Breast epithelium (tissue), 3 donors: Measurements from ENCODE around the gene ZNF606.

ENCODE experiments used
- CTCF ChIP-seq, 3 donors: fragments of 450-650 bp; IDR thresholded peaks; one replicate each; pipeline ENCODE4 v1.5.1; 2016 to 2017; ENCODE audit warnings: antibody characterized with exemption in 3 of 3, mild to moderate bottlenecking in 3 of 3, moderate library complexity in 3 of 3
- POLR2A ChIP-seq: fragments of 450-650 bp; IDR thresholded peaks from one replicate; pipeline ENCODE4 v1.6.1; 2016; ENCODE audit warnings: antibody characterized with exemption, mild to moderate bottlenecking, moderate library complexity
- POLR2AphosphoS5 ChIP-seq, 3 donors: sonication (generic); formaldehyde crosslinking; IDR thresholded peaks; one replicate each; pipeline ENCODE4 v1.6.1; 2017; ENCODE audit warnings: antibody characterized with exemption in 3 of 3

DNA sequence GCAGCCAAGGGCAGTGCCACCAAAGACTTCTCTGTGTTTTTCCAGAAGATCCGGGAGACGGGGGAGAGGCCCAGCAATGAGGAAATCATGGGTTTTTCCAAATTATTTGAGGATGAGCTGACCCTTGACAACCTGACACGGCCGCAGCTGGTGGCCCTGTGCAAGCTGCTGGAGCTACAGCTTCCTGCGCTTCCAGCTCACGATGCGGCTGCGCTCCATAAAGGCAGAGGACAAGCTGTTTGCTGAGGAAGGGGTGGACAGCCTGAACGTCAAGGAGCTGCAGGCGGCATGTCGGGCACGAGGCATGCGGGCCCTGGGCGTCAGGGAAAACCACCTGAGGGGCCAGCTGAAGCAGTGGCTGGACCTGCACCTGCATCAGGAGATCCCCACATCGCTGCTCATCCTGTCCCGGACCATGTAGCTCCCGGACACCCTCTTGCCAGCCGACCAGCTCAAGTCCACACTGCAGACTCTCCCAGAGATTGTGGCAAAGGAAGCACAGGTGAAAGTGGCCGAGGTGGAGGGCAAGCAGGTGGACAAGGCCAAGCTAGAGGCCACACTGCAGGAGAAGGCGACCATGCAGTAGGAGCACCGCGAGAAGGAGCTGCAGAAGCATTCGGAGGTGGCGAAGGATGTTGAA is 42.9 kb upstream of the ZNF606 start:
- TF ChIP-seq CTCF (IDR thresholded peaks at IDR 0.05) (no peak), POLR2AphosphoS5 (IDR thresholded peaks at IDR 0.05) (no peak), POLR2A (no peak)
